Measurements from ENCODE around the gene DMXL1. TPM values are rescaled to one million over a fixed set of nuclear protein-coding genes. Genes with fewer than 3 reads are reported as not detected.

Gene DMXL1
- total RNA-seq, 1 donor: 57.6 TPM

DNA sequence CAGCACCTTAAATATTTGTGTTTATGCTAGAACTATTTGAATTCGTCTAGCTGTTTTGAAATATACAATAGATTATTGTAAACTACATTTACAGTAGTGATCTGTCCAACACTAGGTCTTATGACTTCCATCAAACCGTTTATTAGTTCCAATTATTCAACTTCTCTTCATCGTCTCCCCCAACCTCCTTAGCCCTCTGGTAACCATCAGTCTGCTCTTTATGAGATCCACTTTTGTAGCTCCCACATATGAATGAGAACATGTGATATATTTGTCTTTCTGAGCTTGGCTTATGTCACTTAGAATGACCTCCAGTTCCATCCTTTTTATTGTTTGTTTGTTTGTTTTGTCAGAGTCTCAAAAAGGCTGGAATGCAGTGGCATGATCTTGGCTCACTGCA is 11.8 kb downstream of the DMXL1 start:
- DNase-seq (ENCODE audit: low read depth): no peak
- TF ChIP-seq CTCF (IDR thresholded peaks at IDR 0.05; ENCODE audit: insufficient read depth, low read length): no peak
- no peak overlapping the region for H3K4me3 ChIP-seq (ENCODE audit: low read depth, low read length)

DNA sequence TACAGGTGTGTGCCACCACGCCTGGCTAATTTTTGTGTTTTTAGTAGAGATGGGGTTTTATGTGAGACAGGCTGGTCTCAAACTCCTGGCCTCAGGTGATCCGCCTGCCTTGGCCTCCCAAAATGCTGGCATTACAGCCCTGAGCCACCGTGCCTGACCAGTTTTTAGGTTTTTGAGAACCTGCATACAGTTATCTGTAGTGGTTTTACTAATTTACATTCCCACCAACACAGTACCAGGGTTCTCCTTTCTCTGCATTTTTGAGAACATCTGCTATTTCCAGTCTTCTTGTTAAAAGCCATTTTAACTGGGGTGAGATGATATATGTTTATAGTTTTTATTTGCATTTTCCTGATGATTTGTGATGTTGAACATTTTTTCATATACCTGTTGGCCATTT is 12.8 kb downstream of the DMXL1 start:
- no peak for TF ChIP-seq CTCF (IDR thresholded peaks at IDR 0.05; ENCODE audit: insufficient read depth, low read length)
- DNase-seq (ENCODE audit: low read depth): no peak
- no peak overlapping the region for H3K4me3 ChIP-seq (ENCODE audit: low read depth, low read length)

DNA sequence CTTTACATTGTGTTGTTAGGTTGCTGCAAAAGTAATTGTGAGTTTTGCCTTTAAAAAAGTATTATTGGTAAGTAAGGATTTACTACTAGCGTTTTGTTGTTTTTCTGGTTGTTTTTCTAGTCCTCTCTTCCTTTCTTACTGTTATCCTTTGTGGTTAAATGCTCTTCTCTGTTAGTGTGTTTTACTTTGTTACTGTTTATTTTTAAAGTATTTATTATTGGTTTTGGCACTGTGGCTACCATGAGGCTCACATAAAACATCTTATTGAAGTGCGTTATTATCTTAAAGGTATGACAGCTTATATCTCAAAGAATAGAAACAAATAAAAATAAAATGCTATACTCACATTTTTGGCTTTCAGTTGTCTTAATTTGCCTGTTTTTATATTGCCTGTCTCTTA is 17.6 kb downstream of the DMXL1 start:
- no peak overlapping the region for H3K4me3 ChIP-seq (ENCODE audit: low read depth, low read length)
- TF ChIP-seq CTCF (IDR thresholded peaks at IDR 0.05; ENCODE audit: insufficient read depth, low read length): no peak
- no peak for DNase-seq (ENCODE audit: low read depth)

DNA sequence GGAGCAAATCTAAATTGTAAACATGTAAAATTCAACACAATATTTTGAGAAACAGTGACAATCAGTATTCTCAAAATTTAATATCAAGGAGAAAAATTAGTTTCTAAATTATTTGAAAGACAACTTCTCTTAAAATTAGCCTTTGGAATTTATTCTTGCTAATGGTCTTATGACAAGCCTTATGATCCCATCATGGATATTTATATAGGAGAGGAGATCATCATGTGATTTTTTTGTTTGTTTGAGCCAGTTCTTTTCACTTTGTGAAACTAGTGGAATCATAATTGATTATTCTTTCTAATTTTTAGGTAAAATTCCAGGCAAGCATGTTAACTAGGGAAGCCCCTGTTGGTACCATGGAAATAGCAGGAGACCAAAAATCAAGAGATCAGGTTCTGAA is 24.7 kb downstream of the DMXL1 start:
- TF ChIP-seq CTCF (IDR thresholded peaks at IDR 0.05; ENCODE audit: insufficient read depth, low read length): no peak
- DNase-seq (ENCODE audit: low read depth): no peak
- no peak overlapping the region for H3K4me3 ChIP-seq (ENCODE audit: low read depth, low read length)

- TF ChIP-seq CTCF (IDR thresholded peaks at IDR 0.05; ENCODE audit: insufficient read depth, low read length): no peak
- no peak for DNase-seq (ENCODE audit: low read depth)
Observed at GRCh38 chr5:119105971-119106370, 35.1 kb downstream of the DMXL1 start.

DNA sequence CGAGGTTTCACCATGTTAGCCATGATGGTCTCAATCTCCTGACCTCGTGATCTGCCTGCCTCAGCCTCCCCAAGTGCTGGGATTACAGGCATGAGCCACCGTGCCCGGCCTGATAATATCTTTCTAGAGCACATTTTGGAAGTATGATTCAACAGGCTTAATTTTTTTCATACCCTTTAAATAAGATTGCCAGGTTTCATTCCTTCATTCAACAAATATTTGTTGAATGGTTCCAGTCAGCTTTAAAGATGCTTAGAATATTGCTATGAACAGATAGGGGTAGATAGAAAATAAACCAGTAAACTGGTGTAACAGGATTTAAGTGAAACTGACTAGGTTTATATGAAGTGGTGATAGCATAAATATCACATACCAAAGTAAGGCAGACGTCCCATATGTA is 41.3 kb downstream of the DMXL1 start:
- no peak for TF ChIP-seq CTCF (IDR thresholded peaks at IDR 0.05; ENCODE audit: insufficient read depth, low read length)
- DNase-seq (ENCODE audit: low read depth): no peak
- H3K4me3 ChIP-seq (ENCODE audit: low read depth, low read length): no peak overlapping the region

More at GRCh38 chr5:119105971-119106370, 35.1 kb downstream of the DMXL1 start:
- H3K4me3 ChIP-seq (ENCODE audit: low read depth, low read length): no peak overlapping the region

- no peak for TF ChIP-seq CTCF (IDR thresholded peaks at IDR 0.05; ENCODE audit: insufficient read depth, low read length)
- DNase-seq (ENCODE audit: low read depth): no peak
- H3K4me3 ChIP-seq (ENCODE audit: low read depth, low read length): no peak overlapping the region
Observed at GRCh38 chr5:119117237-119117636, 46.4 kb downstream of the DMXL1 start.
